Upper lobe of left lung (tissue), 4 donors: Measurements from ENCODE around the gene DGKQ.

Experiments
- EP300 ChIP-seq, 4 donors: sonication (generic); formaldehyde crosslinking; IDR thresholded peaks; one replicate each; pipeline ENCODE4 v1.5.1; 2017; ENCODE audit warnings: antibody characterized with exemption in 4 of 4, control low read depth in 2 of 4
- POLR2A ChIP-seq, 4 donors: fragments of 450-650 bp; IDR thresholded peaks; one replicate each; pipeline ENCODE4 v1.5.1; 2016 to 2017; ENCODE audit warnings: antibody characterized with exemption in 4 of 4, mild to moderate bottlenecking in 2 of 4
- POLR2AphosphoS5 ChIP-seq, 2 donors: sonication (generic); formaldehyde crosslinking; IDR thresholded peaks; one replicate each; pipeline ENCODE4 v1.5.1; 2017; ENCODE audit warnings: antibody characterized with exemption in 2 of 2
- TF ChIP-seq, protein P1 (sequence below), 6 experiments: fragments of 450-650 bp in 4 of 6; fragments of 200-600 bp in 2 of 6; sonication (generic) in 2 of 6; IDR thresholded peaks; one replicate each; pipeline ENCODE4 v1.5.1; 2016 to 2019; ENCODE audit warnings: antibody characterized with exemption in 6 of 6

DNA sequence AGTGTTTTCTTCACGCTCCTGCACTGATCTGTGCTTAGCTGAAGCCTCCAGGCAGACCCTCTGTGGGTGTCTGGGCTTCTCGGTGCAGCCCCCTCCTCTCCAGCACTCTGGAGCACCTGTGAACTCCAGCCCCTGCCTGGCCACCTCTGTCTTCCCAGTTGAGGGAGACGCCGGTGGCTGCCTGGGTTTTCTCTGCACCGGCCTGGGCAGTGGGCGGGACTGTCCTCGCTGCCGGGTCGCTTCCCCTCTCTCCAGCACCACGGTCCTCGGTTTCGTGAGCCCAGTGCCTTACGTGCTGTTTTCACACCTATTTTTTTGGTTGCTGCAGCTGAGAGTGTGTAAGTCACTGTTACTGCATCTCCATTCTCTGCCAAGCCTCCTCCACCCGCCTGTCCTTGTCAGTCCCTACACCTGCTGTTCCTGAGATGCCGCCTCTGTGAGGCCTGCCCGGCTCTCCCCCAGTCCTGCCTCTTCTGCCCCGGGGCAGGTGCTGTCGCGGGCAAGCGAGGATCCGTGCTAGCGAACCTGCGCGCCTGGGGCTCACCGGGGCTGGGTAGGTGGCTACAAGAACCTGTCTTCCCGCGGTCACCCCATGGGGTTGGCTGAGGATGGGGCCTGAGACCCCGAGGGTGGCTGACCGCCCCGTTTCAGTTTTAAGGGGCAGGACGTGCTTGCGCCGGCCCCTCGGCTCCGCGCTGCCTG, 35.6 kb upstream of the DGKQ start:
- no peak for TF ChIP-seq POLR2AphosphoS5 (IDR thresholded peaks at IDR 0.05)
- TF ChIP-seq, protein P1, sequence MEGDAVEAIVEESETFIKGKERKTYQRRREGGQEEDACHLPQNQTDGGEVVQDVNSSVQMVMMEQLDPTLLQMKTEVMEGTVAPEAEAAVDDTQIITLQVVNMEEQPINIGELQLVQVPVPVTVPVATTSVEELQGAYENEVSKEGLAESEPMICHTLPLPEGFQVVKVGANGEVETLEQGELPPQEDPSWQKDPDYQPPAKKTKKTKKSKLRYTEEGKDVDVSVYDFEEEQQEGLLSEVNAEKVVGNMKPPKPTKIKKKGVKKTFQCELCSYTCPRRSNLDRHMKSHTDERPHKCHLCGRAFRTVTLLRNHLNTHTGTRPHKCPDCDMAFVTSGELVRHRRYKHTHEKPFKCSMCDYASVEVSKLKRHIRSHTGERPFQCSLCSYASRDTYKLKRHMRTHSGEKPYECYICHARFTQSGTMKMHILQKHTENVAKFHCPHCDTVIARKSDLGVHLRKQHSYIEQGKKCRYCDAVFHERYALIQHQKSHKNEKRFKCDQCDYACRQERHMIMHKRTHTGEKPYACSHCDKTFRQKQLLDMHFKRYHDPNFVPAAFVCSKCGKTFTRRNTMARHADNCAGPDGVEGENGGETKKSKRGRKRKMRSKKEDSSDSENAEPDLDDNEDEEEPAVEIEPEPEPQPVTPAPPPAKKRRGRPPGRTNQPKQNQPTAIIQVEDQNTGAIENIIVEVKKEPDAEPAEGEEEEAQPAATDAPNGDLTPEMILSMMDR (IDR thresholded peaks at IDR 0.05): peak in 1 of 6 experiments; percentile 17
- TF ChIP-seq EP300 (IDR thresholded peaks at IDR 0.05): no peak
- TF ChIP-seq POLR2A (IDR thresholded peaks at IDR 0.05): no peak
